Ishikawa (cell line): ENCODE results near the gene AGPS.

Experiments used
- CEBPB ChIP-seq: IDR thresholded peaks from 2 replicates; pipeline ENCODE4 v1.6.1; 2012
- CREB1 ChIP-seq: IDR thresholded peaks from 2 replicates; pipeline ENCODE4 v1.6.1; 2012; ENCODE audit warnings: low read depth
- EGR1 ChIP-seq: IDR thresholded peaks from 2 replicates; pipeline ENCODE4 v1.6.1; 2012
- EP300 ChIP-seq: IDR thresholded peaks from 2 replicates; pipeline ENCODE4 v1.6.1; 2012; ENCODE audit warnings: borderline replicate concordance
- FOXM1 ChIP-seq: IDR thresholded peaks from 2 replicates; pipeline ENCODE4 v1.6.1; 2012; ENCODE audit warnings: low read depth, borderline replicate concordance
- NFIC ChIP-seq: IDR thresholded peaks from 2 replicates; pipeline ENCODE4 v1.6.1; 2012
- RAD21 ChIP-seq: IDR thresholded peaks from 2 replicates; pipeline ENCODE4 v1.6.1; 2012; ENCODE audit warnings: low read depth
- REST ChIP-seq: IDR thresholded peaks from 2 replicates; pipeline ENCODE4 v1.6.1; 2012; ENCODE audit warnings: low read depth, mild to moderate bottlenecking
- TAF1 ChIP-seq: IDR thresholded peaks from 2 replicates; pipeline ENCODE4 v1.6.1; 2012; ENCODE audit warnings: low read depth, mild to moderate bottlenecking
- TCF12 ChIP-seq: IDR thresholded peaks from 2 replicates; pipeline ENCODE4 v1.6.1; 2012; ENCODE audit warnings: low read depth
- TEAD4 ChIP-seq: IDR thresholded peaks from 2 replicates; pipeline ENCODE4 v1.6.1; 2012
- YY1 ChIP-seq: IDR thresholded peaks from 2 replicates; pipeline ENCODE4 v1.6.1; 2012; ENCODE audit warnings: low read depth
- ZBTB7A ChIP-seq: IDR thresholded peaks from 2 replicates; pipeline ENCODE4 v1.6.1; 2012; ENCODE audit warnings: low read depth
- TF ChIP-seq, protein P1 (sequence below): IDR thresholded peaks from 2 replicates; pipeline ENCODE4 v1.6.1; 2012
- TF ChIP-seq, protein P2 (sequence below): IDR thresholded peaks from 2 replicates; pipeline ENCODE4 v1.6.1; 2012

The AGPS gene

DNA sequence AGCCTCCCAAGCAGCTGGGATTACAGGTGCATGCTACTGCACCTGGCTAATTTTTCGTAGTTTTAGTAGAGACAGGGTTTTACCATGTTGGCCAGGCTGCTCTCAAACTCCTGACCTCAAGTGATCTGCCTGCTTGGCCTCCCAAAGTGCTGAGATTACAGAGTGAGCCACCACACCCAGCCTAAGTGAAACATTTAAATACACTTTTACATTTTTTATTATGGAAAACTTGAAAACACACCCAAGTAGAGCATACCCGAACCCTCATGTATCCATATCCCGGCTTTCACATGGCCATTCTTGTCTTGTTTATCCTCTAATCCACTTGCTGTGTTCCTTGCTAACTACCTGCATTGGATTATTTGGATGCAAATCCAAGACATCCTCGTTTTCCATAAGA is 13.2 kb upstream of the AGPS start:
- TF ChIP-seq REST (no peak), ZBTB7A (no peak), CEBPB (no peak), RAD21 (no peak)

DNA sequence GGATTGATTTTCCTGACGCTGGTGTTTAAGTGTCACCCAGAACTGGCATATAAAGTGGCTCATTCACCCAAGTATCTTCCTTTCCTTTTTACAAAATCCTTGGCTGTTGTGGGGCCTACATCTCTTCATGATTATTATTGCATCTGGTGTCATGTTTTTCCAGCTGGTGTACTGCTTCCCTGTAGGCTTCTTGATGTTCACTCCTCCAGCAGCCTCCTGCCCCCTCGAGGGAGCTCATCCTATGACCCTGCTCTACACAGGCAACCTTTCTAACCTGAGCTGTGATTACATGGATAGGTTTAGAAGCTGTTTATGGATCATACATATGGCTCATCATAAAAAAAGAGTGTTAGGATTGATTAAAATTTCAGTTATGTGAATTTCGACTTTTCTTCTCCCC is 12.4 kb upstream of the AGPS start:
- TF ChIP-seq NFIC (no peak), TEAD4 (no peak), FOXM1 (no peak), EP300 (no peak), CREB1 (no peak), EGR1 (no peak), TAF1 (no peak), YY1 (no peak), ZBTB7A (no peak), TCF12 (no peak), RAD21 (no peak), CEBPB (no peak), REST (no peak)
- TF ChIP-seq, protein P1, sequence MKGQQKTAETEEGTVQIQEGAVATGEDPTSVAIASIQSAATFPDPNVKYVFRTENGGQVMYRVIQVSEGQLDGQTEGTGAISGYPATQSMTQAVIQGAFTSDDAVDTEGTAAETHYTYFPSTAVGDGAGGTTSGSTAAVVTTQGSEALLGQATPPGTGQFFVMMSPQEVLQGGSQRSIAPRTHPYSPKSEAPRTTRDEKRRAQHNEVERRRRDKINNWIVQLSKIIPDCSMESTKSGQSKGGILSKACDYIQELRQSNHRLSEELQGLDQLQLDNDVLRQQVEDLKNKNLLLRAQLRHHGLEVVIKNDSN = no peak
- TF ChIP-seq, protein P2, sequence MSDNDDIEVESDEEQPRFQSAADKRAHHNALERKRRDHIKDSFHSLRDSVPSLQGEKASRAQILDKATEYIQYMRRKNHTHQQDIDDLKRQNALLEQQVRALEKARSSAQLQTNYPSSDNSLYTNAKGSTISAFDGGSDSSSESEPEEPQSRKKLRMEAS = no peak

GRCh38 chr2:177383935-177384334 is 8.6 kb upstream of the AGPS start:
- TF ChIP-seq, protein P2 = no peak
- no peak for TF ChIP-seq EGR1
- no peak for TF ChIP-seq REST
- no peak for TF ChIP-seq FOXM1
- no peak for TF ChIP-seq CREB1
- TF ChIP-seq EP300 = no peak
- TF ChIP-seq, protein P1 = no peak
- TF ChIP-seq RAD21 = no peak
- TF ChIP-seq NFIC = no peak
- TF ChIP-seq CEBPB = no peak
- TF ChIP-seq ZBTB7A = no peak
- TF ChIP-seq TAF1 = no peak
- TF ChIP-seq TEAD4 = no peak
- no peak for TF ChIP-seq YY1
- TF ChIP-seq TCF12 = no peak

- TF ChIP-seq TCF12 = no peak
- no peak for TF ChIP-seq YY1
- TF ChIP-seq TEAD4 = no peak
- no peak for TF ChIP-seq FOXM1
- TF ChIP-seq CEBPB = no peak
- TF ChIP-seq, protein P1 = no peak
- no peak for TF ChIP-seq TAF1
- TF ChIP-seq EP300 = no peak
- no peak for TF ChIP-seq NFIC
- no peak for TF ChIP-seq REST
- TF ChIP-seq ZBTB7A = no peak
- no peak for TF ChIP-seq RAD21
These were observed 7.4 kb upstream of the AGPS start for GRCh38 chr2:177385151-177385550.
